Muscle layer of duodenum (tissue), 2 donors: ENCODE measurements around the gene NOPCHAP1.
"Not testable (repeated sequence)": the region's sequence is repeated elsewhere in the genome, so short reads cannot be mapped to it uniquely, and the experiment has no call there.

Source experiments
- H3K27ac ChIP-seq: one replicate; pipeline ENCODE4 v1.7.0; 2013; ENCODE audit warnings: mild to moderate bottlenecking, low read length
- H3K27me3 ChIP-seq: one replicate; pipeline ENCODE4 v1.7.0; 2013; ENCODE audit warnings: low read depth, mild to moderate bottlenecking, control low read depth, low read length
- H3K36me3 ChIP-seq, 2 donors: one replicate each; pipeline ENCODE4 v1.7.0; 2013; ENCODE audit warnings: low read length in 2 of 2, control low read depth in 1 of 2, mild to moderate bottlenecking in 1 of 2; ENCODE audit not compliant: insufficient read depth in 2 of 2, control insufficient read depth in 1 of 2
- H3K4me1 ChIP-seq, 2 donors: one replicate each; pipeline ENCODE4 v1.7.0; 2013; ENCODE audit warnings: low read length in 2 of 2, mild to moderate bottlenecking in 2 of 2, control low read depth in 1 of 2, moderate library complexity in 1 of 2; ENCODE audit not compliant: insufficient read depth in 2 of 2, control insufficient read depth in 1 of 2
- H3K4me3 ChIP-seq, 2 donors: one replicate each; pipeline ENCODE4 v1.7.0; 2013; ENCODE audit warnings: low read length in 2 of 2, low read depth in 1 of 2, mild to moderate bottlenecking in 1 of 2
- H3K9me3 ChIP-seq, 2 donors: one replicate each; pipeline ENCODE4 v1.7.0; 2013; ENCODE audit warnings: low read length in 2 of 2, control low read depth in 1 of 2, mild to moderate bottlenecking in 1 of 2; ENCODE audit not compliant: control insufficient read depth in 1 of 2
- donor health status: healthy.

The NOPCHAP1 gene

GRCh38 chr12:104986022-104986941, at the start of gene NOPCHAP1:
Gene NOPCHAP1, plus strand, starts transcription at chr12:104986316. Its CDS starts 37 bp downstream, at chr12:104986353.
- no peaks in the 10 kb centered on the region for H3K9me3 ChIP-seq
- peaks cover 11 to 16% of the 10 kb centered on the region in 2 donors for H3K36me3 ChIP-seq
- H3K4me3 ChIP-seq = peak within 1 kb of the TSS; percentile 83 to 96
- no peaks in the 10 kb centered on the region for H3K27me3 ChIP-seq
- H3K27ac ChIP-seq = no peak within 1 kb of the TSS
- H3K4me1 ChIP-seq = peaks cover 16 to 21% of the 10 kb centered on the region in 2 donors

- Histone ChIP-seq H3K4me3 (no peak overlapping the region), H3K27ac (no peak overlapping the region), H3K9me3 (no peaks in the 10 kb centered on the region), H3K36me3 (no peaks in the 10 kb centered on the region), H3K27me3 (no peaks in the 10 kb centered on the region), H3K4me1 (no peaks in the 10 kb centered on the region)
Observed at GRCh38 chr12:104938371-104938770, 47.7 kb upstream of the NOPCHAP1 start.

- Histone ChIP-seq H3K36me3 (no peaks in the 10 kb centered on the region), H3K4me1 (no peaks in the 10 kb centered on the region), H3K27ac (no peak overlapping the region), H3K4me3 (no peak overlapping the region), H3K9me3 (peaks cover 0 to 1% of the 10 kb centered on the region in 2 donors), H3K27me3 (no peaks in the 10 kb centered on the region)
Observed at GRCh38 chr12:104939089-104939488, 47.0 kb upstream of the NOPCHAP1 start.

- Histone ChIP-seq H3K4me1 (no peaks in the 10 kb centered on the region), H3K4me3 (no peak overlapping the region), H3K9me3 (peaks cover 0 to 3% of the 10 kb centered on the region in 2 donors), H3K27ac (no peak overlapping the region), H3K36me3 (no peaks in the 10 kb centered on the region), H3K27me3 (no peaks in the 10 kb centered on the region)
Observed at GRCh38 chr12:104941454-104941853, 44.7 kb upstream of the NOPCHAP1 start.

GRCh38 chr12:104942075-104942474, 44.0 kb upstream of the NOPCHAP1 start:
- H3K27ac ChIP-seq = no peak overlapping the region
- H3K4me1 ChIP-seq = no peaks in the 10 kb centered on the region
- H3K36me3 ChIP-seq = no peaks in the 10 kb centered on the region
- H3K9me3 ChIP-seq = peaks cover 0 to 3% of the 10 kb centered on the region in 2 donors
- H3K4me3 ChIP-seq = no peak overlapping the region
- no peaks in the 10 kb centered on the region for H3K27me3 ChIP-seq

- H3K27ac ChIP-seq, H3K27me3 ChIP-seq, H3K4me3 ChIP-seq, H3K9me3 ChIP-seq, H3K36me3 ChIP-seq, H3K4me1 ChIP-seq: not testable (repeated sequence)
Observed at GRCh38 chr12:104943401-104943800, 42.7 kb upstream of the NOPCHAP1 start.

GRCh38 chr12:104944252-104944651, 41.9 kb upstream of the NOPCHAP1 start:
- no peaks in the 10 kb centered on the region for H3K27me3 ChIP-seq

GRCh38 chr12:104948716-104949115, 37.4 kb upstream of the NOPCHAP1 start:
- not testable (repeated sequence) for H3K27me3 ChIP-seq, H3K4me1 ChIP-seq, H3K27ac ChIP-seq, H3K36me3 ChIP-seq, H3K9me3 ChIP-seq, H3K4me3 ChIP-seq

More at GRCh38 chr12:104944252-104944651, 41.9 kb upstream of the NOPCHAP1 start:
- Histone ChIP-seq H3K27ac (no peak overlapping the region), H3K36me3 (no peaks in the 10 kb centered on the region), H3K9me3 (peaks cover 0 to 3% of the 10 kb centered on the region in 2 donors), H3K4me1 (no peaks in the 10 kb centered on the region), H3K4me3 (no peak overlapping the region)

GRCh38 chr12:104951759-104952509, 34.2 kb upstream of the NOPCHAP1 start:
- H3K27ac ChIP-seq = peak overlapping the region; percentile 64
- H3K4me1 ChIP-seq = no peaks in the 10 kb centered on the region
- H3K4me3 ChIP-seq = no peak overlapping the region

GRCh38 chr12:104952816-104953215, 33.3 kb upstream of the NOPCHAP1 start:
- H3K9me3 ChIP-seq = no peaks in the 10 kb centered on the region
- H3K27ac ChIP-seq = peak overlapping the region; percentile 64
- H3K4me1 ChIP-seq = no peaks in the 10 kb centered on the region
- no peak overlapping the region for H3K4me3 ChIP-seq
- H3K27me3 ChIP-seq = no peaks in the 10 kb centered on the region
- H3K36me3 ChIP-seq = no peaks in the 10 kb centered on the region

More at GRCh38 chr12:104951759-104952509, 34.2 kb upstream of the NOPCHAP1 start:
- no peaks in the 10 kb centered on the region for H3K27me3 ChIP-seq
- no peaks in the 10 kb centered on the region for H3K9me3 ChIP-seq
- no peaks in the 10 kb centered on the region for H3K36me3 ChIP-seq

GRCh38 chr12:104953323-104953722, 32.8 kb upstream of the NOPCHAP1 start:
- Histone ChIP-seq H3K27ac (peak overlapping the region; percentile 64), H3K9me3 (no peaks in the 10 kb centered on the region), H3K4me1 (no peaks in the 10 kb centered on the region), H3K4me3 (no peak overlapping the region), H3K36me3 (no peaks in the 10 kb centered on the region), H3K27me3 (no peaks in the 10 kb centered on the region)
